HepG2 (cell line): ENCODE measurements around the gene RPS10. TPM values are rescaled to one million over a fixed set of nuclear protein-coding genes. Genes with fewer than 3 reads are reported as not detected.
A peak's percentile ranks its signal among the peaks of the same experiment; 100 is the strongest.

Source experiments
- ATF7-NPFF ChIP-seq: sonication (generic); formaldehyde crosslinking; IDR thresholded peaks from 2 replicates; pipeline ENCODE4 v1.8.1; 2023; ENCODE audit warnings: mild to moderate bottlenecking, low read depth, missing genetic modification reagents, moderate library complexity
- CBX5 ChIP-seq: sonication (generic); formaldehyde crosslinking; IDR thresholded peaks from 2 replicates; pipeline ENCODE4 v1.4.0; 2020; ENCODE audit warnings: missing genetic modification reagents, borderline replicate concordance
- EP300 ChIP-seq, 3 experiments: sonication (generic) in 1 of 3; formaldehyde crosslinking in 1 of 3; IDR thresholded peaks; 2 replicates each; pipeline versions ENCODE4 v1.5.1 to v1.6.1; 2011 to 2020; ENCODE audit warnings: low read depth in 2 of 3, low read length in 2 of 3, borderline replicate concordance in 1 of 3, improper control_type of control experiment in 1 of 3, mild to moderate bottlenecking in 1 of 3, missing genetic modification reagents in 1 of 3, moderate library complexity in 1 of 3
- ERF ChIP-seq: IDR thresholded peaks from 2 replicates; pipeline ENCODE4 v1.6.1; 2018; ENCODE audit warnings: missing biosample characterization, missing genetic modification reagents
- JARID2 ChIP-seq: sonication (generic); formaldehyde crosslinking; IDR thresholded peaks from 2 replicates; pipeline ENCODE4 v1.8.1; 2023; ENCODE audit warnings: missing genetic modification reagents, inconsistent platforms; ENCODE audit not compliant: insufficient replicate concordance
- MIER2 ChIP-seq: IDR thresholded peaks from 2 replicates; pipeline ENCODE4 v1.6.1; 2016; ENCODE audit warnings: missing biosample characterization, missing genetic modification reagents
- MXI1 ChIP-seq: IDR thresholded peaks from 3 replicates; pipeline ENCODE4 v1.6.1; 2012; ENCODE audit warnings: low read depth, low read length, inconsistent platforms, borderline replicate concordance
- NFATC3 ChIP-seq: sonication (generic); formaldehyde crosslinking; IDR thresholded peaks from 2 replicates; pipeline ENCODE4 v1.5.1; 2020; ENCODE audit warnings: mild to moderate bottlenecking, missing genetic modification reagents
- PAWR ChIP-seq: sonication (generic); formaldehyde crosslinking; IDR thresholded peaks from 2 replicates; pipeline ENCODE4 v1.4.0; 2020; ENCODE audit warnings: missing genetic modification reagents, mild to moderate bottlenecking, borderline replicate concordance
- RBFOX2 ChIP-seq: fragments of 200-400 bp; formaldehyde crosslinking; IDR thresholded peaks from 2 replicates; pipeline ENCODE4 v1.6.1; 2017; ENCODE audit warnings: low read depth, mild to moderate bottlenecking, low read length
- SMAD3 ChIP-seq: sonication (generic); formaldehyde crosslinking; IDR thresholded peaks from 2 replicates; pipeline ENCODE4 v1.4.0; 2020; ENCODE audit warnings: missing genetic modification reagents
- SOX13 ChIP-seq, 3 experiments: fragments of 450-650 bp in 1 of 3; sonication (generic) in 1 of 3; formaldehyde crosslinking in 1 of 3; IDR thresholded peaks in 2 of 3; conservative IDR thresholded peaks in 1 of 3; 2 replicates each; pipeline versions ENCODE4 v1.5.0 to v1.6.1; 2016 to 2020; ENCODE audit warnings: antibody characterized with exemption in 1 of 3, mild to moderate bottlenecking in 1 of 3, missing compliant biosample characterization in 1 of 3, missing genetic modification reagents in 1 of 3, moderate library complexity in 1 of 3
- ZFP36L2 ChIP-seq: sonication (generic); formaldehyde crosslinking; IDR thresholded peaks from 2 replicates; pipeline ENCODE4 v1.4.0; 2020; ENCODE audit warnings: missing genetic modification reagents
- ZFX ChIP-seq: sonication (generic); formaldehyde crosslinking; IDR thresholded peaks from 2 replicates; pipeline ENCODE4 v1.4.0; 2020; ENCODE audit warnings: mild to moderate bottlenecking, low read depth, missing genetic modification reagents, moderate library complexity
- ZHX1 ChIP-seq: sonication (generic); formaldehyde crosslinking; IDR thresholded peaks from 2 replicates; pipeline ENCODE4 v1.8.1; 2022; ENCODE audit warnings: low read depth, mild to moderate bottlenecking, missing genetic modification reagents
- ZNF136 ChIP-seq: sonication (generic); formaldehyde crosslinking; IDR thresholded peaks from 2 replicates; pipeline ENCODE4 v1.8.1; 2022; ENCODE audit warnings: low read depth, mild to moderate bottlenecking, moderate library complexity, missing genetic modification reagents
- ZNF460 ChIP-seq: sonication (generic); formaldehyde crosslinking; IDR thresholded peaks from 2 replicates; pipeline ENCODE4 v1.5.1; 2020; ENCODE audit warnings: missing genetic modification reagents, mild to moderate bottlenecking, borderline replicate concordance
- ZNF572 ChIP-seq: sonication (generic); formaldehyde crosslinking; IDR thresholded peaks from 2 replicates; pipeline ENCODE4 v1.5.1; 2020; ENCODE audit warnings: mild to moderate bottlenecking, missing genetic modification reagents
- ZSCAN20 ChIP-seq: sonication (generic); formaldehyde crosslinking; IDR thresholded peaks from 2 replicates; pipeline ENCODE4 v1.4.0; 2020; ENCODE audit warnings: missing genetic modification reagents, mild to moderate bottlenecking, borderline replicate concordance
- ZSCAN21 ChIP-seq: sonication (generic); formaldehyde crosslinking; IDR thresholded peaks from 2 replicates; pipeline ENCODE4 v1.8.0; 2022; ENCODE audit warnings: mild to moderate bottlenecking, missing genetic modification reagents, moderate library complexity, borderline replicate concordance
- polyA plus RNA-seq, 8 experiments: library from polyadenylated mRNA; depleted of rRNA in 3 of 8; stranded (reverse) in 7 of 8; unstranded in 1 of 8; fragments of >200 nt; fragmentation: Illumina TruSeq in 4 of 8; extraction: Trizol in 4 of 8; gene quantifications; 2 replicates each; pipeline versions ENCODE4 v1.2.1 to v1.2.3, GENCODE V29; 2011 to 2016; ENCODE audit warnings: low read depth in 4 of 8, missing spikeins in 1 of 8, mixed read lengths in 1 of 8; ENCODE audit not compliant: insufficient read depth in 1 of 8
- total RNA-seq, 5 experiments: library from RNA; depleted of rRNA; stranded (reverse); fragments of >200 nt; fragmentation: Illumina TruSeq; extraction: Trizol; gene quantifications; 2 replicates each; pipeline ENCODE4 v1.2.3, GENCODE V29; 2016; ENCODE audit warnings: low read depth in 1 of 5

RPS10 gene
- total and polyA plus RNA-seq, 2 of the 13 experiments (the other 11 are each of a cell fraction or from before 2014, with no cell fraction given) = 2,909 to 4,648 TPM

GRCh38 chr6:34392497-34393190, 33.2 kb downstream of the RPS10 start, which contains the start of gene NUDT3 (continued):
- TF ChIP-seq MIER2 (peak; percentile 68), JARID2 (CRISPR knock-in tag) (peak; percentile 46), ZNF136 (CRISPR knock-in tag) (no peak), NFATC3 (0 out of 2 replicates have a peak, but pooled peaks have one; percentile 66), ATF7-NPFF (CRISPR knock-in tag) (peak; percentile 83), SOX13 (IDR thresholded peaks at IDR 0.05) (no peak), SOX13 (CRISPR knock-in tag; conservative IDR thresholded peaks at IDR 0.05 in 1 of 2, IDR thresholded peaks at IDR 0.05 in 1 of 2) (peak in 1 of 2 experiments; percentile 61; a peak in 2 of 4 replicates), ZSCAN20 (CRISPR knock-in tag) (peak; percentile 61; the same call in 1 of the 2 replicates), MXI1 (peak; percentile 67), ZHX1 (peak; percentile 95), ERF (CRISPR knock-in tag) (peak; percentile 94), ZFX (peak; percentile 59; the same call in 1 of the 2 replicates), ZNF460 (no peak), EP300 (IDR thresholded peaks at IDR 0.05; ENCODE audit: low read depth in 2 of 2, low read length in 2 of 2) (no peak), EP300 (CRISPR knock-in tag; IDR thresholded peaks at IDR 0.05; ENCODE audit: borderline replicate concordance) (peak; percentile 61; the same call in 1 of the 2 replicates), ZSCAN21 (peak; percentile 79; the same call in 1 of the 2 replicates), SMAD3 (CRISPR knock-in tag) (peak; percentile 52; the same call in 1 of the 2 replicates), RBFOX2 (peak; percentile 90), PAWR (0 out of 2 replicates have a peak, but pooled peaks have one; percentile 32), CBX5 (peak; percentile 87; the same call in 1 of the 2 replicates), ZNF572 (CRISPR knock-in tag) (0 out of 2 replicates have a peak, but pooled peaks have one; percentile 45), ZFP36L2 (CRISPR knock-in tag) (peak; percentile 39; the same call in 1 of the 2 replicates)
